NCI-H2227 (cell line): ENCODE data around the gene HTRA3.

Experiments used
- DNase-seq: peaks from one replicate; lab custom pipeline; 2025; ENCODE audit not compliant: unreplicated experiment; lab: John Stamatoyannopoulos, UW

The HTRA3 gene

GRCh38 chr4:8322794-8323704, 53.5 kb downstream of the HTRA3 start:
- no peak for DNase-seq

- DNase-seq, result no peak
Observed at GRCh38 chr4:8323947-8324555, 54.5 kb downstream of the HTRA3 start.

- DNase-seq, result no peak
Observed at GRCh38 chr4:8324640-8325239, 55.2 kb downstream of the HTRA3 start.

- DNase-seq, result no peak
Observed at GRCh38 chr4:8325291-8325973, 55.9 kb downstream of the HTRA3 start.

GRCh38 chr4:8326206-8326605, 56.7 kb downstream of the HTRA3 start:
- DNase-seq, result no peak

- no peak for DNase-seq
Observed at GRCh38 chr4:8328456-8328855, 58.9 kb downstream of the HTRA3 start.

GRCh38 chr4:8328866-8329559, 59.5 kb downstream of the HTRA3 start:
- DNase-seq, result no peak

- no peak for DNase-seq
Observed at GRCh38 chr4:8329560-8329858, 60.0 kb downstream of the HTRA3 start.

GRCh38 chr4:8329859-8330761, 60.6 kb downstream of the HTRA3 start:
- DNase-seq, result no peak

GRCh38 chr4:8330821-8331574, 61.4 kb downstream of the HTRA3 start:
- no peak for DNase-seq

GRCh38 chr4:8331575-8331955, 62.0 kb downstream of the HTRA3 start:
- DNase-seq, result no peak

GRCh38 chr4:8332038-8332857, 62.7 kb downstream of the HTRA3 start:
- DNase-seq, result no peak

- no peak for DNase-seq
Observed at GRCh38 chr4:8332891-8333331, 63.4 kb downstream of the HTRA3 start.

- no peak for DNase-seq
Observed at GRCh38 chr4:8333726-8334460, 64.3 kb downstream of the HTRA3 start.

- DNase-seq, result no peak
Observed at GRCh38 chr4:8334786-8335460, 65.4 kb downstream of the HTRA3 start.

GRCh38 chr4:8335848-8336247, 66.3 kb downstream of the HTRA3 start:
- DNase-seq, result no peak

GRCh38 chr4:8336412-8337075, 67.0 kb downstream of the HTRA3 start:
- DNase-seq, result no peak
